ENCODE results near the gene NAIF1. TPM values are rescaled to one million over a fixed set of nuclear protein-coding genes. Genes with fewer than 3 reads are reported as not detected.

NAIF1 gene
- polyA plus RNA-seq, 1 donor, result 7.9 TPM

GRCh38 chr9:128056887-128057723 is 10.0 kb downstream of the NAIF1 start:
- H3K27ac ChIP-seq (ENCODE audit: low read length), result no peak overlapping the region

GRCh38 chr9:128056086-128056485 is 11.0 kb downstream of the NAIF1 start:
- Histone ChIP-seq H3K27ac (ENCODE audit: low read length) (no peak overlapping the region), H3K27me3 (ENCODE audit: control insufficient read depth, insufficient read depth, low read length) (no peaks in the 10 kb centered on the region), H3K4me3 (ENCODE audit: low read length) (no peak overlapping the region), H3K9me3 (ENCODE audit: control insufficient read depth, low read depth, low read length) (no peaks in the 10 kb centered on the region), H3K4me1 (ENCODE audit: control insufficient read depth, insufficient read depth, low read length) (peaks cover 19% of the 10 kb centered on the region), H3K36me3 (ENCODE audit: control insufficient read depth, insufficient read depth, low read length) (no peaks in the 10 kb centered on the region)
- DNase-seq, result no peak
- WGBS (ENCODE audit: insufficient coverage, low lambda C conversion rate), result no CpG with 5 or more reads among the region's 3 CpGs

More at GRCh38 chr9:128056887-128057723, 10.0 kb downstream of the NAIF1 start:
- Histone ChIP-seq H3K9me3 (ENCODE audit: control insufficient read depth, low read depth, low read length) (no peaks in the 10 kb centered on the region), H3K4me3 (ENCODE audit: low read length) (no peak overlapping the region), H3K36me3 (ENCODE audit: control insufficient read depth, insufficient read depth, low read length) (peaks cover 7% of the 10 kb centered on the region), H3K4me1 (ENCODE audit: control insufficient read depth, insufficient read depth, low read length) (peaks cover 11% of the 10 kb centered on the region), H3K27me3 (ENCODE audit: control insufficient read depth, insufficient read depth, low read length) (no peaks in the 10 kb centered on the region)
- WGBS (ENCODE audit: insufficient coverage, low lambda C conversion rate), result no CpG with 5 or more reads among the region's 14 CpGs
- no peak for DNase-seq

- no peak for DNase-seq
- H3K4me1 ChIP-seq (ENCODE audit: control insufficient read depth, insufficient read depth, low read length), result peaks cover 25% of the 10 kb centered on the region
Measured at GRCh38 chr9:128055344-128056040, 11.6 kb downstream of the NAIF1 start.

GRCh38 chr9:128054087-128054486 is 13.0 kb downstream of the NAIF1 start:
- Histone ChIP-seq H3K27ac (ENCODE audit: low read length) (no peak overlapping the region), H3K4me3 (ENCODE audit: low read length) (no peak overlapping the region), H3K4me1 (ENCODE audit: control insufficient read depth, insufficient read depth, low read length) (peaks cover 34% of the 10 kb centered on the region), H3K27me3 (ENCODE audit: control insufficient read depth, insufficient read depth, low read length) (no peaks in the 10 kb centered on the region), H3K9me3 (ENCODE audit: control insufficient read depth, low read depth, low read length) (no peaks in the 10 kb centered on the region), H3K36me3 (ENCODE audit: control insufficient read depth, insufficient read depth, low read length) (no peaks in the 10 kb centered on the region)
- DNase-seq, result no peak
- WGBS (ENCODE audit: insufficient coverage, low lambda C conversion rate), result 100% methylated on average over 1 of the region's 3 CpGs

More at GRCh38 chr9:128055344-128056040, 11.6 kb downstream of the NAIF1 start:
- Histone ChIP-seq H3K9me3 (ENCODE audit: control insufficient read depth, low read depth, low read length) (no peaks in the 10 kb centered on the region), H3K27ac (ENCODE audit: low read length) (no peak overlapping the region), H3K36me3 (ENCODE audit: control insufficient read depth, insufficient read depth, low read length) (no peaks in the 10 kb centered on the region), H3K27me3 (ENCODE audit: control insufficient read depth, insufficient read depth, low read length) (no peaks in the 10 kb centered on the region), H3K4me3 (ENCODE audit: low read length) (no peak overlapping the region)
- 63% methylated on average over 2 of the region's 7 CpGs for WGBS (ENCODE audit: insufficient coverage, low lambda C conversion rate)

GRCh38 chr9:128053560-128053959 is 13.6 kb downstream of the NAIF1 start:
- Histone ChIP-seq H3K27ac (ENCODE audit: low read length) (no peak overlapping the region), H3K4me1 (ENCODE audit: control insufficient read depth, insufficient read depth, low read length) (peaks cover 34% of the 10 kb centered on the region), H3K36me3 (ENCODE audit: control insufficient read depth, insufficient read depth, low read length) (no peaks in the 10 kb centered on the region), H3K9me3 (ENCODE audit: control insufficient read depth, low read depth, low read length) (no peaks in the 10 kb centered on the region), H3K27me3 (ENCODE audit: control insufficient read depth, insufficient read depth, low read length) (no peaks in the 10 kb centered on the region), H3K4me3 (ENCODE audit: low read length) (no peak overlapping the region)
- DNase-seq, result no peak
- 91% methylated on average over 6 of the region's 11 CpGs for WGBS (ENCODE audit: insufficient coverage, low lambda C conversion rate)

- Histone ChIP-seq H3K27me3 (ENCODE audit: control insufficient read depth, insufficient read depth, low read length) (no peaks in the 10 kb centered on the region), H3K4me1 (ENCODE audit: control insufficient read depth, insufficient read depth, low read length) (peaks cover 34% of the 10 kb centered on the region), H3K36me3 (ENCODE audit: control insufficient read depth, insufficient read depth, low read length) (no peaks in the 10 kb centered on the region), H3K9me3 (ENCODE audit: control insufficient read depth, low read depth, low read length) (no peaks in the 10 kb centered on the region), H3K4me3 (ENCODE audit: low read length) (no peak overlapping the region), H3K27ac (ENCODE audit: low read length) (peak overlapping the region; percentile 95)
- DNase-seq, result peak; percentile 94 to 97
- WGBS (ENCODE audit: insufficient coverage, low lambda C conversion rate), result no CpG with 5 or more reads among the region's 15 CpGs
Measured at GRCh38 chr9:128051932-128052709, 15.0 kb downstream of the NAIF1 start.

GRCh38 chr9:128049843-128050242 is 17.3 kb downstream of the NAIF1 start:
- H3K4me3 ChIP-seq (ENCODE audit: low read length), result no peak overlapping the region
- DNase-seq, result peak in 1 of 2 donors; percentile 76
- H3K4me1 ChIP-seq (ENCODE audit: control insufficient read depth, insufficient read depth, low read length), result peaks cover 34% of the 10 kb centered on the region
- WGBS (ENCODE audit: insufficient coverage, low lambda C conversion rate), result no CpG with 5 or more reads among the region's 3 CpGs
- no peaks in the 10 kb centered on the region for H3K36me3 ChIP-seq (ENCODE audit: control insufficient read depth, insufficient read depth, low read length)
- peak overlapping the region; percentile 68 for H3K27ac ChIP-seq (ENCODE audit: low read length)
- H3K27me3 ChIP-seq (ENCODE audit: control insufficient read depth, insufficient read depth, low read length), result no peaks in the 10 kb centered on the region
- no peaks in the 10 kb centered on the region for H3K9me3 ChIP-seq (ENCODE audit: control insufficient read depth, low read depth, low read length)

GRCh38 chr9:128048663-128049062 is 18.5 kb downstream of the NAIF1 start:
- H3K4me1 ChIP-seq (ENCODE audit: control insufficient read depth, insufficient read depth, low read length), result peaks cover 37% of the 10 kb centered on the region
- no peak for DNase-seq

GRCh38 chr9:128047231-128047630 is 19.9 kb downstream of the NAIF1 start:
- no peaks in the 10 kb centered on the region for H3K36me3 ChIP-seq (ENCODE audit: control insufficient read depth, insufficient read depth, low read length)
- no peaks in the 10 kb centered on the region for H3K9me3 ChIP-seq (ENCODE audit: control insufficient read depth, low read depth, low read length)
- 93% methylated on average over 3 of the region's 6 CpGs for WGBS (ENCODE audit: insufficient coverage, low lambda C conversion rate)
- no peaks in the 10 kb centered on the region for H3K27me3 ChIP-seq (ENCODE audit: control insufficient read depth, insufficient read depth, low read length)
- peaks cover 34% of the 10 kb centered on the region for H3K4me1 ChIP-seq (ENCODE audit: control insufficient read depth, insufficient read depth, low read length)
- no peak overlapping the region for H3K27ac ChIP-seq (ENCODE audit: low read length)
- DNase-seq, result no peak
- no peak overlapping the region for H3K4me3 ChIP-seq (ENCODE audit: low read length)

More at GRCh38 chr9:128048663-128049062, 18.5 kb downstream of the NAIF1 start:
- H3K4me3 ChIP-seq (ENCODE audit: low read length), result no peak overlapping the region
- no peaks in the 10 kb centered on the region for H3K27me3 ChIP-seq (ENCODE audit: control insufficient read depth, insufficient read depth, low read length)
- H3K27ac ChIP-seq (ENCODE audit: low read length), result no peak overlapping the region
- H3K9me3 ChIP-seq (ENCODE audit: control insufficient read depth, low read depth, low read length), result no peaks in the 10 kb centered on the region
- H3K36me3 ChIP-seq (ENCODE audit: control insufficient read depth, insufficient read depth, low read length), result no peaks in the 10 kb centered on the region

GRCh38 chr9:128045831-128046230 is 21.3 kb downstream of the NAIF1 start:
- no peaks in the 10 kb centered on the region for H3K27me3 ChIP-seq (ENCODE audit: control insufficient read depth, insufficient read depth, low read length)
- H3K4me3 ChIP-seq (ENCODE audit: low read length), result no peak overlapping the region
- no peaks in the 10 kb centered on the region for H3K9me3 ChIP-seq (ENCODE audit: control insufficient read depth, low read depth, low read length)
- no peaks in the 10 kb centered on the region for H3K36me3 ChIP-seq (ENCODE audit: control insufficient read depth, insufficient read depth, low read length)
- no peak overlapping the region for H3K27ac ChIP-seq (ENCODE audit: low read length)
- peaks cover 22% of the 10 kb centered on the region for H3K4me1 ChIP-seq (ENCODE audit: control insufficient read depth, insufficient read depth, low read length)
- DNase-seq, result peak in 1 of 2 donors; percentile 62
- WGBS (ENCODE audit: insufficient coverage, low lambda C conversion rate), result 83% methylated on average over 1 of the region's 1 CpG

Measured in large intestine (tissue), 3 donors.